B cell (primary cell): Measurements from ENCODE around the gene CSNK1A1.

Experiments
- EZH2 ChIP-seq: IDR thresholded peaks from 2 replicates; pipeline ENCODE4 v1.6.1; 2012; ENCODE audit warnings: borderline replicate concordance, low read depth, mild to moderate bottlenecking, moderate library complexity, low read length; ENCODE audit not compliant: insufficient read depth, poor library complexity, severe bottlenecking
- TF ChIP-seq, protein P1 (sequence below): fragments of 200-600 bp; IDR thresholded peaks from one replicate; pipeline ENCODE4 v1.8.0; 2022; ENCODE audit warnings: antibody characterized with exemption, mild to moderate bottlenecking

DNA sequence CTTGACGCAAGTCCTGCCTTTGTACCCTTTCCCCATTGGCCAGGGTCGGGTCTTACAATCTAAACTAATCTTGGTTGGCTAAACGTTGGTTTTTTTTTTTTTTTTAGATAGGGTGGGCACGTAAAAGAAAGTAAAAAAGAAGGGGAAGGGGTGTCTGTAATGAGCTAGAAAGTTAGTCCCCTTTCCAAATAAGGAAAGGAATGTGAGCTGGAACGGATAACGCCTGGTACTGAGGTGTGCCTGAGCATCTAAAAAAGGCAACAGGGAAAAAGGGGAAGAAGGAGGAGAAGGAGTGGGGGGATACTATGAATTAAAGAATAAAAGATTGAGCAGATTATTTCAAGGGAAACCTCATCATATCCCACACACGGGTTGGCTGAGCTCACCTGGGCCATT, 105.9 kb downstream of the CSNK1A1 start:
- no peak for TF ChIP-seq EZH2
- TF ChIP-seq, protein P1, sequence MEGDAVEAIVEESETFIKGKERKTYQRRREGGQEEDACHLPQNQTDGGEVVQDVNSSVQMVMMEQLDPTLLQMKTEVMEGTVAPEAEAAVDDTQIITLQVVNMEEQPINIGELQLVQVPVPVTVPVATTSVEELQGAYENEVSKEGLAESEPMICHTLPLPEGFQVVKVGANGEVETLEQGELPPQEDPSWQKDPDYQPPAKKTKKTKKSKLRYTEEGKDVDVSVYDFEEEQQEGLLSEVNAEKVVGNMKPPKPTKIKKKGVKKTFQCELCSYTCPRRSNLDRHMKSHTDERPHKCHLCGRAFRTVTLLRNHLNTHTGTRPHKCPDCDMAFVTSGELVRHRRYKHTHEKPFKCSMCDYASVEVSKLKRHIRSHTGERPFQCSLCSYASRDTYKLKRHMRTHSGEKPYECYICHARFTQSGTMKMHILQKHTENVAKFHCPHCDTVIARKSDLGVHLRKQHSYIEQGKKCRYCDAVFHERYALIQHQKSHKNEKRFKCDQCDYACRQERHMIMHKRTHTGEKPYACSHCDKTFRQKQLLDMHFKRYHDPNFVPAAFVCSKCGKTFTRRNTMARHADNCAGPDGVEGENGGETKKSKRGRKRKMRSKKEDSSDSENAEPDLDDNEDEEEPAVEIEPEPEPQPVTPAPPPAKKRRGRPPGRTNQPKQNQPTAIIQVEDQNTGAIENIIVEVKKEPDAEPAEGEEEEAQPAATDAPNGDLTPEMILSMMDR, result no peak
